Coronary artery (tissue), 2 donors: ENCODE results near the gene GSDMA.
"Not testable (repeated sequence)": the region's sequence is repeated elsewhere in the genome, so short reads cannot be mapped to it uniquely, and the experiment has no call there.

Source experiments
- DNase-seq: peaks from one replicate; pipeline ENCODE4 v3.0.0-alpha.2; 2017; ENCODE audit warnings: low spot score
- H3K27ac ChIP-seq, 2 donors: fragments of 200-600 bp; sonication (generic); one replicate each; pipeline ENCODE4 v1.5.1; 2016 to 2019
- H3K4me3 ChIP-seq: fragments of 200-600 bp; sonication (generic); 2 replicates; pipeline ENCODE4 v1.5.1; 2016; ENCODE audit warnings: mild to moderate bottlenecking, moderate library complexity
- TF ChIP-seq, protein P1 (sequence below): fragments of 200-600 bp; sonication (generic); IDR thresholded peaks from one replicate; pipeline ENCODE4 v1.5.1; 2019; ENCODE audit warnings: antibody characterized with exemption

Gene GSDMA

DNA sequence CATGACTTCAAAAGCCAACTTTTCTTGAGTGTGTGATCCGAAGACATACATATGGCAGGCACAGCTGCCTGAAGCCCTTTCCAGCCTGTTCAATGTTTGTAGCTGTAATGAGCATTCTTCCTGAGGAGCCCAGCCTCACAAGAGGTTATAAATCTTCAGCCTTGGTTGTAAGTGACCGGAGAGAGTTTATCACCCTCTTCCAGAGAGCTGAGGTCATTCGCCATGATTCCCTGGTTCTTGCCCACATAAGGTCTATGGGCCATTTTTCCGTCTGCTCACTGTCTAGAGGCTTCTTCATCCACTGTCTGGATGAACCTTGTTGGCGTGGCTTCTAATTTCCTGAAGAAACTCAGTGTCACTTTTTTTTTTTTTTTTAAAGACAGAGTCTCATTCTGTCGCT, 42.7 kb downstream of the GSDMA start:
- TF ChIP-seq, protein P1, sequence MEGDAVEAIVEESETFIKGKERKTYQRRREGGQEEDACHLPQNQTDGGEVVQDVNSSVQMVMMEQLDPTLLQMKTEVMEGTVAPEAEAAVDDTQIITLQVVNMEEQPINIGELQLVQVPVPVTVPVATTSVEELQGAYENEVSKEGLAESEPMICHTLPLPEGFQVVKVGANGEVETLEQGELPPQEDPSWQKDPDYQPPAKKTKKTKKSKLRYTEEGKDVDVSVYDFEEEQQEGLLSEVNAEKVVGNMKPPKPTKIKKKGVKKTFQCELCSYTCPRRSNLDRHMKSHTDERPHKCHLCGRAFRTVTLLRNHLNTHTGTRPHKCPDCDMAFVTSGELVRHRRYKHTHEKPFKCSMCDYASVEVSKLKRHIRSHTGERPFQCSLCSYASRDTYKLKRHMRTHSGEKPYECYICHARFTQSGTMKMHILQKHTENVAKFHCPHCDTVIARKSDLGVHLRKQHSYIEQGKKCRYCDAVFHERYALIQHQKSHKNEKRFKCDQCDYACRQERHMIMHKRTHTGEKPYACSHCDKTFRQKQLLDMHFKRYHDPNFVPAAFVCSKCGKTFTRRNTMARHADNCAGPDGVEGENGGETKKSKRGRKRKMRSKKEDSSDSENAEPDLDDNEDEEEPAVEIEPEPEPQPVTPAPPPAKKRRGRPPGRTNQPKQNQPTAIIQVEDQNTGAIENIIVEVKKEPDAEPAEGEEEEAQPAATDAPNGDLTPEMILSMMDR = no peak
- H3K4me3 ChIP-seq = no peak overlapping the region
- H3K27ac ChIP-seq = no peak overlapping the region
- DNase-seq = no peak

DNA sequence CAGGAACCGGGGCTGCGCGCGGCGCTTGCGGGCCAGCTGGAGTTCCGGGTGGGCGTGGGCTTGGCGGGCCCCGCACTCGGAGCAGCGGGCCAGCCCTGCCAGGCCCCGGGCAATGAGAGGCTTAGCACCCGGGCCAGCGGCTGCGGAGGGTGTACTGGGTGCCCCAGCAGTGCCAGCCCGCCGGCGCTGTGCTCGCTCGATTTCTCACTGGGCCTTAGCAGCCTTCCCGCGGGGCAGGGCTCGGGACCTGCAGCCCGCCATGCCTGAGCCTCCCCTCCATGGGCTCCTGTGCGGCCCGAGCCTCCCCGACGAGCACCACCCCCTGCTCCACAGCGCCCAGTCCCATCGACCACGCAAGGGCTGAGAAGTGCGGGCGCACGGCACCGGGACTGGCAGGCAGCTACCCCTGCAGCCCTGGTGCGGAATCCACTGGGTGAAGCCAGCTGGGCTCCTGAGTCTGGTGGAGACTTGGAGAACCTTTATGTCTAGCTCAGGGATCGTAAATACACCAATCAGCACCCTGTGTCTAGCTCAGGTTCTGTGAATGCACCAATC, 48.2 kb downstream of the GSDMA start:
- H3K27ac ChIP-seq, DNase-seq, H3K4me3 ChIP-seq: not testable (repeated sequence)

DNA sequence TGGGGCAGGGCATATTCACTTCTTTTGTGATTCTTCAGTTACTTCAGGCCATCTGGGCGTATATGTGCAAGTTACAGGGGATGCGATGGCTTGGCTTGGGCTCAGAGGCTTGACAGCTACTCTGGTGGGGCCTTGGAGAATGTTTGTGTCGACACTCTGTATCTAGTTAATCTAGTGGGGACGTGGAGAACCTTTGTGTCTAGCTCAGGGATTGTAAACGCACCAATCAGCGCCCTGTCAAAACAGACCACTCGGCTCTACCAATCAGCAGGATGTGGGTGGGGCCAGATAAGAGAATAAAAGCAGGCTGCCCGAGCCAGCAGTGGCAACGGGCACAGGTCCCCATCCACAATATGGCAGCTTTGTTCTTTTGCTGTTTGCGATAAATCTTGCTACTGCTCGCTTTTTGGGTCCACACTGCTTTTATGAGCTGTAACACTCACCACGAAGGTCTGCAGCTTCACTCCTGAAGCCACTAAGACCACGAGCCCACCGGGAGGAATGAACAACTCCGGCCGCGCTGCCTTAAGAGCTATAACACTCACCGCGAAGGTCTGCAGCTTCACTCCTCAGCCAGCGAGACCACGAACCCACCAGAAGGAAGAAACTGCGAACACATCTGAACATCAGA, 49.3 kb downstream of the GSDMA start:
- H3K4me3 ChIP-seq, H3K27ac ChIP-seq, DNase-seq: not testable (repeated sequence)

DNA sequence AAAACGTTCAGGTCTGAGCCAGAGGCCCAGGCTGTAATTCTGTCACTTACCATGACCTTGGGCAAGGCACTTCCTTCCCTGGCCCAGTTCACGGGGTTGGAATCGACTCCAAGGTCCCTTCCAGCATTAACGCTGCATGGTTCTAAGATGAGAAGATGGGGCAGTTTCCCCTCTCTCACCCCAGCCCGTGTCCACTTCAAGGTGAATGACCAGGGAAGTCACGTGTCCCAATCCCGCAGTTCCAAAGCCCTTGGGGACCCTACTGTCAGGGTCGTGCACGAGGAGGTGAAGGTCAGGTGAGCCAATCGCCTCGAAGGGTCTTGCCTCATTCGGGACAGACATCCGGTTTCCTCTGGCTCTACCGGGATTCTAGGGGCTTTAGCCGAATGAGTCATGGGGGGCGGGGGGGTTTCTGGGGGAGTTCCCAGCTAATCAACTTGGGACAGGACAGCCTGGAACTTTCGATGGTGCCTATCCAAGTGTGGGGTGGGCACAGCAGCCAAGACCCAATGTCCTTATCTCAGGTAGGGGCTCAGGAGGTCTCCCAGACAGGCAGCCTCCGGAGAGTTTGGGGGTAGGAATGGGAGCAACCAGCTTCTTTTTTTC, 51.7 kb downstream of the GSDMA start:
- DNase-seq = no peak
- Histone ChIP-seq H3K4me3 (no peak overlapping the region), H3K27ac (peak overlapping the region in 1 of 2 donors; percentile 42)
- TF ChIP-seq, protein P1 = no peak

DNA sequence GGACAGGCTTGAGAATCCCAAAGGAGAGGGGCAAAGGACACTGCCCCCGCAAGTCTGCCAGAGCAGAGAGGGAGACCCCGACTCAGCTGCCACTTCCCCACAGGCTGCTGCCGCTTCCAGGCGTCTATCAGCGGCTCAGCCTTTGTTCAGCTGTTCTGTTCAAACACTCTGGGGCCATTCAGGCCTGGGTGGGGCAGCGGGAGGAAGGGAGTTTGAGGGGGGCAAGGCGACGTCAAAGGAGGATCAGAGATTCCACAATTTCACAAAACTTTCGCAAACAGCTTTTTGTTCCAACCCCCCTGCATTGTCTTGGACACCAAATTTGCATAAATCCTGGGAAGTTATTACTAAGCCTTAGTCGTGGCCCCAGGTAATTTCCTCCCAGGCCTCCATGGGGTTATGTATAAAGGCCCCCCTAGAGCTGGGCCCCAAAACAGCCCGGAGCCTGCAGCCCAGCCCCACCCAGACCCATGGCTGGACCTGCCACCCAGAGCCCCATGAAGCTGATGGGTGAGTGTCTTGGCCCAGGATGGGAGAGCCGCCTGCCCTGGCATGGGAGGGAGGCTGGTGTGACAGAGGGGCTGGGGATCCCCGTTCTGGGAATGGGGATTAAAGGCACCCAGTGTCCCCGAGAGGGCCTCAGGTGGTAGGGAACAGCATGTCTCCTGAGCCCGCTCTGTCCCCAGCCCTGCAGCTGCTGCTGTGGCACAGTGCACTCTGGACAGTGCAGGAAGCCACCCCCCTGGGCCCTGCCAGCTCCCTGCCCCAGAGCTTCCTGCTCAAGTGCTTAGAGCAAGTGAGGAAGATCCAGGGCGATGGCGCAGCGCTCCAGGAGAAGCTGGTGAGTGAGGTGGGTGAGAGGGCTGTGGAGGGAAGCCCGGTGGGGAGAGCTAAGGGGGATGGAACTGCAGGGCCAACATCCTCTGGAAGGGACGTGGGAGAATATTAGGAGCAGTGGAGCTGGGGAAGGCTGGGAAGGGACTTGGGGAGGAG, 52.5 kb downstream of the GSDMA start, which contains the start of gene CSF3:
CSF3 (plus strand) TSS at position 436 of the 993 bp plus-strand sequence; CDS start at position 471, 35 bp downstream.
- peak within 1 kb of the TSS in 1 of 2 donors; percentile 42 for H3K27ac ChIP-seq
- TF ChIP-seq, protein P1 = no peak
- DNase-seq = no peak
- no peak within 1 kb of the TSS for H3K4me3 ChIP-seq

DNA sequence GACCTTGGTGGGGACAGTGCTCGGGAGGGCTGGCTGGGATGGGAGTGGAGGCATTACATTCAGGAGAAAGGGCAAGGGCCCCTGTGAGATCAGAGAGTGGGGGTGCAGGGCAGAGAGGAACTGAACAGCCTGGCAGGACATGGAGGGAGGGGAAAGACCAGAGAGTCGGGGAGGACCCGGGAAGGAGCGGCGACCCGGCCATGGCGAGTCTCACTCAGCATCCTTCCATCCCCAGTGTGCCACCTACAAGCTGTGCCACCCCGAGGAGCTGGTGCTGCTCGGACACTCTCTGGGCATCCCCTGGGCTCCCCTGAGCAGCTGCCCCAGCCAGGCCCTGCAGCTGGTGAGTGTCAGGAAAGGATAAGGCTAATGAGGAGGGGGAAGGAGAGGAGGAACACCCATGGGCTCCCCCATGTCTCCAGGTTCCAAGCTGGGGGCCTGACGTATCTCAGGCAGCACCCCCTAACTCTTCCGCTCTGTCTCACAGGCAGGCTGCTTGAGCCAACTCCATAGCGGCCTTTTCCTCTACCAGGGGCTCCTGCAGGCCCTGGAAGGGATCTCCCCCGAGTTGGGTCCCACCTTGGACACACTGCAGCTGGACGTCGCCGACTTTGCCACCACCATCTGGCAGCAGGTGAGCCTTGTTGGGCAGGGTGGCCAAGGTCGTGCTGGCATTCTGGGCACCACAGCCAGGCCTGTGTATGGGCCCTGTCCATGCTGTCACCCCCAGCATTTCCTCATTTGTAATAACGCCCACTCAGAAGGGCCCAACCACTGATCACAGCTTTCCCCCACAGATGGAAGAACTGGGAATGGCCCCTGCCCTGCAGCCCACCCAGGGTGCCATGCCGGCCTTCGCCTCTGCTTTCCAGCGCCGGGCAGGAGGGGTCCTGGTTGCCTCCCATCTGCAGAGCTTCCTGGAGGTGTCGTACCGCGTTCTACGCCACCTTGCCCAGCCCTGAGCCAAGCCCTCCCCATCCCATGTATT, 53.5 kb downstream of the GSDMA start:
- H3K27ac ChIP-seq = no peak overlapping the region
- DNase-seq = no peak
- H3K4me3 ChIP-seq = no peak overlapping the region
- TF ChIP-seq, protein P1 = no peak

DNA sequence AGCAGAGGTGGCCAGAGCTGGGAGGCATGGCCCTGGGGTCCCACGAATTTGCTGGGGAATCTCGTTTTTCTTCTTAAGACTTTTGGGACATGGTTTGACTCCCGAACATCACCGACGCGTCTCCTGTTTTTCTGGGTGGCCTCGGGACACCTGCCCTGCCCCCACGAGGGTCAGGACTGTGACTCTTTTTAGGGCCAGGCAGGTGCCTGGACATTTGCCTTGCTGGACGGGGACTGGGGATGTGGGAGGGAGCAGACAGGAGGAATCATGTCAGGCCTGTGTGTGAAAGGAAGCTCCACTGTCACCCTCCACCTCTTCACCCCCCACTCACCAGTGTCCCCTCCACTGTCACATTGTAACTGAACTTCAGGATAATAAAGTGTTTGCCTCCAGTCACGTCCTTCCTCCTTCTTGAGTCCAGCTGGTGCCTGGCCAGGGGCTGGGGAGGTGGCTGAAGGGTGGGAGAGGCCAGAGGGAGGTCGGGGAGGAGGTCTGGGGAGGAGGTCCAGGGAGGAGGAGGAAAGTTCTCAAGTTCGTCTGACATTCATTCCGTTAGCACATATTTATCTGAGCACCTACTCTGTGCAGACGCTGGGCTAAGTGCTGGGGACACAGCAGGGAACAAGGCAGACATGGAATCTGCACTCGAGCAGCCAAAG, 54.7 kb downstream of the GSDMA start:
- Histone ChIP-seq H3K4me3 (no peak overlapping the region), H3K27ac (peak overlapping the region in 1 of 2 donors; percentile 63)
- TF ChIP-seq, protein P1 = no peak
- no peak for DNase-seq
